NCI-H2029 (cell line): ENCODE data around the gene PNLIPRP3.

Source experiments
- DNase-seq: peaks from one replicate; lab custom pipeline; 2025; lab: John Stamatoyannopoulos, UW

PNLIPRP3 gene

DNA sequence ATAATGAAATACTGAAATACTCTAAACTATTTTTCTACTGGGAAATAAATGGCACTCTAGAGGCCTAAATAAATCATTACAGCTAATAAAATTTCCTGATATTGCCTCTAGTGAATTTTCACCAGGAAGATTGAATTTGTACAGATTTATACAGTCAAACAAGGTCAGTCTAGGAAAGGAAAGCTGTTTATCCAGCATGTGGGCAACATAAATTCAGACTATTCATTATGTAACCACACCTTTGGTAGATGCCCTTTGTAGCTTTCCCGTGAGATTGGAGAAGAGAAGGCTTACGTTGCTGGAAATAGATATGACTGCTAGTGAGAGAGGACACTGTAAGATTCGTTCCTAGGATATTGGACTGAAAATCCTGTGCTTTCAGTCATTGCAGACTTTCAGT is 82.9 kb downstream of the PNLIPRP3 start:
- no peak for DNase-seq

DNA sequence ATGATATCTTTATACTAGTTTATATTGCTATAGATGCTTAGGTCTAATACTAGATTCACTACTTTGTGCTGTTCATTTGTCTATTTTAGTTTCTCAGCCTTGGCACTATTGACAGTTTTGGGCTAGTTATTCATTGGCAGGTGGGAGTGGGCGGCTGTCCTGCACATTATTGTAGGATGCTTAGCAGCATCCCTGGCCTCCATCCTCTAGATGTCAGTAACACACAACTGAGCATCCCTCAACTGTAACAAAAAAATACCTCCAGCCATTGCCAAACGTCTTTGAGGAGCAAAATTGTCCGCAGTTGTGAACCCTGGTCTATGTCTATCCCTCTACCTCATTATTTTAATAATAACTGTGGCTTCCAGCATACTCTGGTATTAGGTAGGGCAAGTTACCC is 83.7 kb downstream of the PNLIPRP3 start:
- DNase-seq = no peak

DNA sequence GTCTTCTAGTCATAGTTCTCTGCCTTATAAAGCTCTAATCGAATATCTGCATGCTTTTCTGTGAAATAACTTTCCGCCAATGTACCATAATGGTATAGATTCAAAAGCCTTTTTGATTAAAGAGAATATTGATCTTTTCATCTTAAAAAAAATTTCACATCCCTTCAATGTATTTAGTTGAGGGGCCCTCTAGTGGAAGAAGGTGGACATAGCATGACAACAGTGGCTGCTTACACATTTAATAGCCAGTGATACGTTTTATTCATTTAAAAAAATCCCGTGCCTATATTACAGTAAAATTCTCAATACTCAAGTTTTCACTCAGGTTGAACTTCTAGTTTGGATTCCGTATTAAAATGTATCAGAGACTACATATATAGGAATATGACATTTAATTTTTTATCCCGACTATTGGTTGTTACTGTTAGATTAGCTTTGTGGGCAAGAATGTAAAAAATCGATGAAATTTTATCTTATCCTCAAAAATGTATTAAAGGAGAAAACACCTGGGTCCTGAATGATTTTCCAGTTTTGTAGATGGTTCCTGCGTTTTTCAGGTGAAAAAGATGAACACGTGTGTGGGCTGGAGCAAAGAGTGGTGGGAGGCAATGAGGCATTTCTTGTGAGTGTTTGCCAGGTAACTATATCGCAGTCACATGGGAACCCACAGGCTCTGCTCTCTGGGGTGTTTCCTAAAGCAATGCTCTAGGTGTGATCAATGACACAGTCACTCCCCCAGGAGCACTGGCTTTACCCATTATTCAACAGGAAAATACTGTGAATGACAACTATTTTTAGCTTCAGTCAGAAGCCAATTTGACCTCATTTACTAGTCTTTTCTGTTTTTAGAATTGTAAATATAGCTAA is 94.0 kb downstream of the PNLIPRP3 start:
- no peak for DNase-seq

DNA sequence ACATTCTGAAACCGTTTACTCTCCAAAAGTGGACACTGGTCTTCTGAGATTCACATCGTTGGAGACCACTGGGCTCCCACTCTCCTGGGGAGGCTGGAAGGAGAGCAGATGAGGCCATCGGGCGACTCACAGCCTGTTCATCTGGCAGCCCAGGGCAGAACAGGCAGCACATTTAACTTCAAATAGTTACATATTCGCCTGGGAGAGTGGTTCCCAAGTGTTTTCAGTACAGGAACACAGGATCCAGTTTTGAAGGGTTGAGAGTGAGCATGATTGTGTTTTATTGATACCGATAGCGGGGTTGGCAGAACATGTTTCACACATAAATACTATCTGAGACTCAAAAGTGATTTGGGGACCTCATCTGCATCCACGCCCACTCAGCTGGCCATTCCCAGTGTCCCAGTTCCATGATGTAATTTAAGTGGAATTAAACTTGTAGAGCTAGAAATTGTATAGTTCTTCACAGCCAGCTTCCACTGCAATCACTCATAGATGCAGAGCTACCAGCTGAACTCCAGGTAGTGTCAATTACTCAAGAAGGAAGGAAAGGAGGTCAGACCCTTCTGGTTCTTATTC is 95.2 kb downstream of the PNLIPRP3 start:
- no peak for DNase-seq

DNA sequence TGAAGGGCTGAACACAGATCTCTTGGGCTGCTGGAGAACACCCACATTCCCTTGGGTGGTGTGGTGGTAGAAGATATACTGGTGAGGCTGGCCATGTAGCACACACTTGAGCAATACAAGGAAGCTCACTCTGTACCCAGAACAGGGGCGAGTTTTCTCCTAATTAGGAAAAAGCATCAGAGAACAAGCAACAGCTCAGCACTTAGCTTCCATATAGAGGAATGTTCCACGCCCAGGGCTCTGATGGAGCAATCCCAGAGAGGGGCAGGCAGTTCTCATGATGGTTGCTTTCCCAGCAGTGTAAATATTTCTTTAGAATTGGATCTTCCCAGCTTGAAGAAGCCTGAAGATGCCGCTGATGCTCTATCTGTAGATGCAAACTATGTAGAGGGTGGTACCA is 97.1 kb downstream of the PNLIPRP3 start:
- DNase-seq = no peak

DNA sequence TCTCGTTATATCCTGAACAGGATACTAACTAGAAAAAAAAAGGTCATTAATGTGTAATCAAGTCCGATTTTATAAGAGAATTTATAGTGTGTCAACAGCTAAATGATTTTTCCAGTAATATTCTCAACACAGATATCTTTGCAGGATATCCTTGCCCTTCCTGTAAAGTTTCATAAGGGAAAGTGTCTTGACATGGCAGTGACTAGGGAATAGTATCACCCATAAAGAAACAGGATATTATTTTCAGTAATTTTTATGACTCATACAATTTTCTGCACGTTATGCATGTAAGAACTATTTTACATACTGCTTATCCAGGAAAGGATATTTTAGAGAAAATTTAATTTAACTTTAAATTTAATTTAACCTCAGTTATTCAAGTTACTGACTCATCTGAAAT is 98.6 kb downstream of the PNLIPRP3 start:
- no peak for DNase-seq
